ENCODE data around the gene ARHGEF33. TPM values are rescaled to one million over a fixed set of nuclear protein-coding genes. Genes with fewer than 3 reads are reported as not detected.
A peak's percentile ranks its signal among the peaks of the same experiment; 100 is the strongest.

ARHGEF33 gene
- total RNA-seq, 4 donors from 2014 or later = 0.88 to 5.9 (median 2.2) TPM

GRCh38 chr2:38960609-38961320 lies 71.1 kb downstream of the ARHGEF33 start:
- no peak for DNase-seq
- Histone ChIP-seq H3K4me3 (peak overlapping the region; percentile 15 to 47), H3K9me3 (no peaks in the 10 kb centered on the region), H3K27ac (no peak overlapping the region), H3K4me1 (no peaks in the 10 kb centered on the region), H3K36me3 (no peaks in the 10 kb centered on the region), H3K27me3 (no peaks in the 10 kb centered on the region)
- intact Hi-C loops (cut with DNase I; ENCODE audit: low total_unique reads) = no loop called here
- TF ChIP-seq, protein P1, sequence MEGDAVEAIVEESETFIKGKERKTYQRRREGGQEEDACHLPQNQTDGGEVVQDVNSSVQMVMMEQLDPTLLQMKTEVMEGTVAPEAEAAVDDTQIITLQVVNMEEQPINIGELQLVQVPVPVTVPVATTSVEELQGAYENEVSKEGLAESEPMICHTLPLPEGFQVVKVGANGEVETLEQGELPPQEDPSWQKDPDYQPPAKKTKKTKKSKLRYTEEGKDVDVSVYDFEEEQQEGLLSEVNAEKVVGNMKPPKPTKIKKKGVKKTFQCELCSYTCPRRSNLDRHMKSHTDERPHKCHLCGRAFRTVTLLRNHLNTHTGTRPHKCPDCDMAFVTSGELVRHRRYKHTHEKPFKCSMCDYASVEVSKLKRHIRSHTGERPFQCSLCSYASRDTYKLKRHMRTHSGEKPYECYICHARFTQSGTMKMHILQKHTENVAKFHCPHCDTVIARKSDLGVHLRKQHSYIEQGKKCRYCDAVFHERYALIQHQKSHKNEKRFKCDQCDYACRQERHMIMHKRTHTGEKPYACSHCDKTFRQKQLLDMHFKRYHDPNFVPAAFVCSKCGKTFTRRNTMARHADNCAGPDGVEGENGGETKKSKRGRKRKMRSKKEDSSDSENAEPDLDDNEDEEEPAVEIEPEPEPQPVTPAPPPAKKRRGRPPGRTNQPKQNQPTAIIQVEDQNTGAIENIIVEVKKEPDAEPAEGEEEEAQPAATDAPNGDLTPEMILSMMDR (IDR thresholded peaks at IDR 0.05) = no peak
- TF ChIP-seq POLR2A (IDR thresholded peaks at IDR 0.05) = no peak

DNA sequence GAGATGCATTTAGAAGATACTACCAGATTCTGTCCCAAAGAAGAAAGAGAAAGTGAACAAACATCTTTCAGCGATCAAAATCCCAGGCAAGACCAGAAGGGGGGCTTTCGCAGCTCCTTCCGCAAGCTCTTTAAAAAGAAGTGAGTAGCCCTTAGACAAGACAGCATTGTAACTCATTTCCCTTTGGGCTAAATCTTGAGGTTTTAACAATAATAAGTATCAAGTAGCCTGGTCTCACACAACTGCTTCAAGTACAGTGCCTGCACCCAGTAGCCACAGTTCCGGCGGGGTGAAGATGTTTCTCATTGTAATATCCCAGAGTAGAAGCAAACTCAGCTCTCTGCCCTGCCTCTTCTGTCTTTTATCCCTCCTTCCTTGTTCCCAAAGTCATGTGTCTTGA lies 76.3 kb downstream of the ARHGEF33 start:
- H3K4me3 ChIP-seq = no peak overlapping the region
- no peaks in the 10 kb centered on the region for H3K36me3 ChIP-seq
- TF ChIP-seq POLR2A (IDR thresholded peaks at IDR 0.05) = no peak
- TF ChIP-seq, protein P1 (IDR thresholded peaks at IDR 0.05) = no peak
- no peaks in the 10 kb centered on the region for H3K27me3 ChIP-seq
- no peaks in the 10 kb centered on the region for H3K4me1 ChIP-seq
- no peak for DNase-seq
- no peaks in the 10 kb centered on the region for H3K9me3 ChIP-seq
- intact Hi-C loops (cut with DNase I; ENCODE audit: low total_unique reads) = no loop called here
- no peak overlapping the region for H3K27ac ChIP-seq

DNA sequence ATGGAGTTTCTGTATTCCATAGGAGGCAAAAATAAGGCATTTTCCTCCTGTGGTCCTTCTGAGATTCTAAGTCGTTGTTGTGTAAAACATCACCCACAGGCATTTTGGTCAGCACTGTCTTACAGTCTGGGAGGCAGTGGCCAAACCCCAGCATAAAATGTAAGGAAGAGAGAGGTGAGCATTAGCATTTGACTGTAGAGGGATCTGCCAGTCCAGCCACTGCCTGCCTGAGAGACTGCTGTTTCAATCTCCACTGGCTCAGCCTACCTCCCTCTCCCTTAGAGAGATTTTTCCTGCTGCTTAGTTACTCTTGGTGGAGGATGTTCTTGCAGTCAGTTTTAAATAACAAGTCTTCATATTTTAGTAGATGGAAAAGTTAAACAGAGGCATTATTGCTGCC lies 77.0 kb downstream of the ARHGEF33 start:
- no peaks in the 10 kb centered on the region for H3K27me3 ChIP-seq
- no peaks in the 10 kb centered on the region for H3K36me3 ChIP-seq
- no peak overlapping the region for H3K27ac ChIP-seq
- H3K9me3 ChIP-seq = no peaks in the 10 kb centered on the region
- intact Hi-C loops (cut with DNase I; ENCODE audit: low total_unique reads) = no loop called here
- no peak for DNase-seq
- H3K4me3 ChIP-seq = no peak overlapping the region
- no peaks in the 10 kb centered on the region for H3K4me1 ChIP-seq
- TF ChIP-seq, protein P1 (IDR thresholded peaks at IDR 0.05) = no peak
- TF ChIP-seq POLR2A (IDR thresholded peaks at IDR 0.05) = no peak

DNA sequence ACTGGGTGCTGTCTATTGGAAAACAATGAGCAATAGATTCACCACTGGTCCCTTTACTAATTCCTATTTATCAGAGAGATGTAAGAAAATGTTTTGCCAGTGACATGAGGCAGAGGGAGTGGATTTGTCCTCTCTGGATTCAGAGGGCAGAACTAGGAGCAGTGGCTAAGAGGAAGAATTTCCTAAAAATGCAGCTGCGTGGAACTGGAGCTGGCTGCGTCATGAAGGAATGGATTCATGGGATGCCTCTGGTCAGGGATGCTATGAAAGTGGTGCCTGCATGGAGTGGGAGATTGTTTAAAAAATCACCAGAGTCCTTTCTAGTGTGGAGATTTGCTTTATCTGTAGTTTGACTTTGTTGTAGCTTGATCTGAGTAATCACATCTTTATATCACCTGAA lies 78.3 kb downstream of the ARHGEF33 start:
- Histone ChIP-seq H3K9me3 (no peaks in the 10 kb centered on the region), H3K36me3 (no peaks in the 10 kb centered on the region), H3K27ac (no peak overlapping the region), H3K27me3 (no peaks in the 10 kb centered on the region), H3K4me3 (no peak overlapping the region), H3K4me1 (no peaks in the 10 kb centered on the region)
- TF ChIP-seq, protein P1 (IDR thresholded peaks at IDR 0.05) = no peak
- TF ChIP-seq POLR2A (IDR thresholded peaks at IDR 0.05) = no peak
- DNase-seq = no peak
- intact Hi-C loops (cut with DNase I; ENCODE audit: low total_unique reads) = no loop called here

- no peaks in the 10 kb centered on the region for H3K4me1 ChIP-seq
- TF ChIP-seq, protein P1 (IDR thresholded peaks at IDR 0.05) = no peak
- TF ChIP-seq POLR2A (IDR thresholded peaks at IDR 0.05) = no peak
- no peaks in the 10 kb centered on the region for H3K9me3 ChIP-seq
- H3K27me3 ChIP-seq = no peaks in the 10 kb centered on the region
- H3K27ac ChIP-seq = no peak overlapping the region
- intact Hi-C loops (cut with DNase I; ENCODE audit: low total_unique reads) = no loop called here
- no peaks in the 10 kb centered on the region for H3K36me3 ChIP-seq
- no peak overlapping the region for H3K4me3 ChIP-seq
- no peak for DNase-seq
Measured at GRCh38 chr2:38971377-38971776, 81.7 kb downstream of the ARHGEF33 start.

Data from uterus (tissue), 4 donors.